ENCODE data around the gene CSF2.

DNA sequence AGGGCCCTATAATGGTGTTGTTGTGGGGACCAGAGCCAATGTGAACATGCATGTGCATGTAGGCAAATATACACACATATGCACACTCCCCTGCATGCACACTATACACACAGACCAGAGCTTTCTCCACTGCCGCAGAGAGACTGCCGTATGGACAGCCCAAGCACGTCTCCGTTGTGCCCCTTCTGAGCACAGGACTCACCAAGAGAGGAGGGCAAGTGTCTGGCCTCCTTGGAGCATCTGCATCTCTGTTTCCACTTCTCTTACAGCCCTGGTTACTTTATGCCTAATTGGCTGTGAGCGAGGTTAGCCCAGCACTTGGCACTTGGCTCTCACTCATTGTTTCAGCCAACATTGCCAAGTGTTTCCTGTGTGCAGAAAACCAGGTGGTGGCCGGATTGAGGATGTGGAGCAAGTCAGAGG, 30.4 kb downstream of the CSF2 start:
- TF ChIP-seq NFKB2 (CRISPR knock-in tag; IDR thresholded peaks at IDR 0.05; ENCODE audit: borderline replicate concordance) (no peak), CBFB (CRISPR knock-in tag; IDR thresholded peaks at IDR 0.05) (no peak), EZH2 (conservative IDR thresholded peaks at IDR 0.05; ENCODE audit: low read depth, low read length) (no peak), ZNF260 (CRISPR knock-in tag; IDR thresholded peaks at IDR 0.05; ENCODE audit: borderline replicate concordance, low read depth) (no peak), TBP (CRISPR knock-in tag; IDR thresholded peaks at IDR 0.05) (no peak), CEBPG (CRISPR knock-in tag; IDR thresholded peaks at IDR 0.05) (no peak), NFKBIZ (CRISPR knock-in tag; IDR thresholded peaks at IDR 0.05) (no peak)
- TF ChIP-seq, protein P1, sequence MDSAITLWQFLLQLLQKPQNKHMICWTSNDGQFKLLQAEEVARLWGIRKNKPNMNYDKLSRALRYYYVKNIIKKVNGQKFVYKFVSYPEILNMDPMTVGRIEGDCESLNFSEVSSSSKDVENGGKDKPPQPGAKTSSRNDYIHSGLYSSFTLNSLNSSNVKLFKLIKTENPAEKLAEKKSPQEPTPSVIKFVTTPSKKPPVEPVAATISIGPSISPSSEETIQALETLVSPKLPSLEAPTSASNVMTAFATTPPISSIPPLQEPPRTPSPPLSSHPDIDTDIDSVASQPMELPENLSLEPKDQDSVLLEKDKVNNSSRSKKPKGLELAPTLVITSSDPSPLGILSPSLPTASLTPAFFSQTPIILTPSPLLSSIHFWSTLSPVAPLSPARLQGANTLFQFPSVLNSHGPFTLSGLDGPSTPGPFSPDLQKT (CRISPR knock-in tag; IDR thresholded peaks at IDR 0.05; ENCODE audit: borderline replicate concordance), result no peak
- TF ChIP-seq, protein P2, sequence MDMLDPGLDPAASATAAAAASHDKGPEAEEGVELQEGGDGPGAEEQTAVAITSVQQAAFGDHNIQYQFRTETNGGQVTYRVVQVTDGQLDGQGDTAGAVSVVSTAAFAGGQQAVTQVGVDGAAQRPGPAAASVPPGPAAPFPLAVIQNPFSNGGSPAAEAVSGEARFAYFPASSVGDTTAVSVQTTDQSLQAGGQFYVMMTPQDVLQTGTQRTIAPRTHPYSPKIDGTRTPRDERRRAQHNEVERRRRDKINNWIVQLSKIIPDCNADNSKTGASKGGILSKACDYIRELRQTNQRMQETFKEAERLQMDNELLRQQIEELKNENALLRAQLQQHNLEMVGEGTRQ (IDR thresholded peaks at IDR 0.05; ENCODE audit: low read depth, low read length), result no peak
- TF ChIP-seq, protein P2 (CRISPR knock-in tag; IDR thresholded peaks at IDR 0.05; ENCODE audit: borderline replicate concordance), result no peak
